Measurements from ENCODE around the gene RBM33.
A peak's percentile ranks its signal among the peaks of the same experiment; 100 is the strongest.

Gene RBM33

DNA sequence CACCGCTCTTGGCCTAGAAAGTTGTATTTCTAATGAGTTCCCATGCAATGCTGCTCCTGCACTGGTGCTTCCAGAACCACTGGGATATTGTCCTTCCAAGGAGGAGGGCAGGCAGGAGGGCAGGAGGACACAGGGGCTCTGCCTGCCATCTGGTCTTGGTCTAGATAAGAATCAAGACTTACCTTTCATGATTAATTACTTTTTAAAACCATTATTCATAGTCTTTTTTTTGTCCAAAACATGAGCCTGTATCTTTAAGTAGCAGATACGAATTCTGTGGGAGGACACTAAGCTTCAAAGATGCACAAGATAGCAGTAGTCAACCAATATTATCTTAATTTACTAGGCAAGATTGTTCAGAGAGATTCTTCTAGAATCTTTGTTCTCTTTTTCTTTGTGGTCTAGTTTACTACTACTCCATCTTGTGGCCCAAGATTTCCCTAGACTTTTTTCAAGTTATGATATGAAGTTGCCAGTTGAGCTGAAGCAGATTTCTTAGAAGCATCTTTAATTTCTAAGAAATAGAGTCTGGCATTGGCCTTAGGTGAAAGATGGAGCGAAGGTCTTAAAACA lies 57.6 kb downstream of the RBM33 start:
- Mint-ChIP-seq H3K27me3 (no peaks in the 10 kb centered on the region), H3K27ac (peak overlapping the region; percentile 48), H3K4me1 (peaks cover 11% of the 10 kb centered on the region), H3K9me3 (no peaks in the 10 kb centered on the region), H3K4me3 (no peak overlapping the region), H3K36me3 (peaks cover 34% of the 10 kb centered on the region)
- DNase-seq (ENCODE audit: low spot score in 2 of 2) (no peak), ATAC-seq (ENCODE audit: low read depth) (no peak)

DNA sequence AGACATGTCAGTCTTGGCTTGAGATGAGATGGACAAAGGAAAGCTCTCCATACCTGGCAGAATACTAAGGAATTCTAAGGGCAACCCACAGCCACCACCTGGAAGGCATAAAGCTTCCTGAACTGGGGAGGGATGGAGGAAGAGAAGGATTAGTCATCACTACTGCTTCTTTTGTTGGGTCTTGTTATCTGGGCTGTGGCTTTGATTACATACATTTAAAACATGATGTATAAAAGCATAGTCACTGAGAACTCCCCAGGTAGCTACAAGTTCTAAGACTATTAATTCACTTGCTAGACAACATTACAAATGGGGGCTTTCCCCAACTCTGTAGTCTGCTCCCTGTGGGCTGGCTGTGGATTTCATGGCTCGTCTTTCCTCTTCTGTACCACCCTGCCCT lies 58.2 kb downstream of the RBM33 start:
- DNase-seq (ENCODE audit: low spot score in 2 of 2) (no peak), ATAC-seq (ENCODE audit: low read depth) (no peak)
- no peaks in the 10 kb centered on the region for H3K27me3 Mint-ChIP-seq
- no peaks in the 10 kb centered on the region for H3K9me3 Mint-ChIP-seq
- peaks cover 8% of the 10 kb centered on the region for H3K4me1 Mint-ChIP-seq
- peak overlapping the region; percentile 48 for H3K27ac Mint-ChIP-seq
- peaks cover 33% of the 10 kb centered on the region for H3K36me3 Mint-ChIP-seq
- H3K4me3 Mint-ChIP-seq, result no peak overlapping the region

DNA sequence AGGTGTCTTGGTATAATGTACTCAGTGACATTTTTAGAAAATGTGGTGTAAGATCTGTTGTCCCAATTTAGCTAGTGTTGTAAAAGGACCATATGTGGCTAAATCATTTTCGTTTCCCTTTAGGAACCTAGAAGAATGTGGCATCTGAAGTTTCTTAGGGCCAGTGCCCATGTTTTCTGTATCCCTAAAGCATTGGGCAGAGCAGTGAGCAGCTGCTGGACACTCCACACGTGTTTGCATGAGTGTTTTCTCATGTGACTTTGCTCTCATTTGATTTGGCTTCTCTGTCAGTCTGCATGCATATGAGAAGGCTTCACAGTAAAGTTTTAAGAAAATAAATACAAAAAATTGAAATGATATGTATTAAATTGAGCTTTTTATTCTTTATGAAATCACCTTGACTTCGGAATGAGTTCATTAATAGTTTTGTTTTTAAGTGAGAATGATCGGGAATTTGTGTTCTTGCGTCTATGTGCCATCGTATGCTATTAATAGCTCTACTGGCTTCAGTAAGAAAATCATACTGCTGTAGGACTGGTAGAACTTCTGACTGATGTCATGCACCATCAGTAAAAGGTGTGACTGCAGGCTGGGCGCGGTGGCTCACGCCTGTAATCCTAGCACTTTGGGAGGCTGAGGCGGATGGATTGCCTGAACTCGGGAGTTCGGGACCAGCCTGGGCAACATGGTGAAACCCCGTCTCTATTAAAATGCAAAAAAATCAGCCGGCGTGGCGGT lies 61.3 kb downstream of the RBM33 start:
- no peak overlapping the region for H3K4me3 Mint-ChIP-seq
- ATAC-seq (ENCODE audit: low read depth) (no peak), DNase-seq (ENCODE audit: low spot score in 2 of 2) (no peak)
- no peaks in the 10 kb centered on the region for H3K27me3 Mint-ChIP-seq
- peak overlapping the region; percentile 40 for H3K27ac Mint-ChIP-seq
- H3K9me3 Mint-ChIP-seq, result no peaks in the 10 kb centered on the region
- H3K4me1 Mint-ChIP-seq, result no peaks in the 10 kb centered on the region
- H3K36me3 Mint-ChIP-seq, result peaks cover 25% of the 10 kb centered on the region

DNA sequence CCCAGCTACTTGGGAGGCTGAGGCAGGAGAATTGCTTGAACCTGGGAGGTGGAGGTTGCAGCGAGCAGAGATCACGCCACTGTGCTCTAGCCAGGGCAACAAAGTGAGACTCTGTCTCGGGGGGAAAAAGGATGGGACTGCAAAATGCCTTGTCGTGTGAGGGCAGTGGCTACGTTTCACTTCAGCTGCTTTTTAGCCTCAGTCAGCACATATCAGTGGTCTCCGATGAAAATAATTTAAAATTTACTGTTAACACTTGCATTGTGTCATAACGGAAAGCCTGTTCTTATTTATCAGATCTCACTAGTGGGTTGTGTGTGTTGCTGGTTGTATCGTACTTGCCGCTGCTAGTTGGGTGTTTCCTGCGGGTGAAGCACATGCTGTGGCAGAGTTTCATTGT lies 61.9 kb downstream of the RBM33 start:
- DNase-seq (ENCODE audit: low spot score in 2 of 2) (no peak), ATAC-seq (ENCODE audit: low read depth) (no peak)
- Mint-ChIP-seq H3K4me1 (no peaks in the 10 kb centered on the region), H3K36me3 (peaks cover 24% of the 10 kb centered on the region), H3K4me3 (no peak overlapping the region), H3K27me3 (no peaks in the 10 kb centered on the region), H3K27ac (no peak overlapping the region), H3K9me3 (no peaks in the 10 kb centered on the region)

DNA sequence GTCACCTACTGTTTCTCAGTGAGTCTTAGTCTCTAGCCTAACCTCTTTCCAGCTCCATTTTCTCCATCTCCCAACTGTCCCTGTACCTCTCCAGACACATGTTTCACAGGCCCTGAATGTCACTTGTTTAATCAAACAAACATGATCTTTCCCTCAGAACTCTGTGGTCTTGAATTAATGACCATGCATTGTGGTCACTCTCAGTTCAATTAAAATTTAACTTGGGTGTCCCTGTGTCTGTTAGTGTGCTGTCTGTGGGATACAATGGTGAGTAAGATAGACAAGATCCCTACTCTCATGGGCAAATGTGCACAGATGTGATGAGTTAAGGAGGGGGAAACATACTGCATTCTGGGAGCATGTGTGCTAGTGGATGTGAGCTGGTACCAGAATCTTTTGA lies 65.0 kb downstream of the RBM33 start:
- Mint-ChIP-seq H3K27ac (no peak overlapping the region), H3K36me3 (peaks cover 37% of the 10 kb centered on the region), H3K27me3 (no peaks in the 10 kb centered on the region), H3K4me1 (peaks cover 22% of the 10 kb centered on the region), H3K4me3 (no peak overlapping the region), H3K9me3 (no peaks in the 10 kb centered on the region)
- ATAC-seq (ENCODE audit: low read depth) (no peak), DNase-seq (ENCODE audit: low spot score in 2 of 2) (no peak)

DNA sequence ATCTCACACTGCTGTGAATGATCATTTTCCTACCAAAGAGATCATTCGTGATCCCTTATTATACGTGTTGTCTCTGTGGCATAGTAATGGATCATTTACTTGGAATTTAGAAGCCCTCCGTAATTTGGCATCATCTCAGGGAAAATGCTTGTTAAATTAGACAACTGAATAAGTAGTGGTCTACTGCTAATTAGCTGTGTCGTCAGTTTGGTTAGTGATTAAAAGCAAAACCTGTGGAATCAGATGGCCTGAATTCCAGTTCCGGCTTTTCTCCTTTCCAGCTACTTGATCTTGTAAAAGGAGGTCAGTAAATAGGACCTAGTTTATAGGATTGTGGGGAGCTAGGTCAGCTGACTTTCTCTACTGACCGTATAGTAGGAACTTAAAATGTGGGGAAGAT lies 65.6 kb downstream of the RBM33 start:
- H3K36me3 Mint-ChIP-seq, result peaks cover 39% of the 10 kb centered on the region
- no peak for DNase-seq (ENCODE audit: low spot score in 2 of 2)
- H3K4me1 Mint-ChIP-seq, result peaks cover 25% of the 10 kb centered on the region
- no peak overlapping the region for H3K27ac Mint-ChIP-seq
- H3K4me3 Mint-ChIP-seq, result no peak overlapping the region
- ATAC-seq (ENCODE audit: low read depth), result no peak
- no peaks in the 10 kb centered on the region for H3K27me3 Mint-ChIP-seq
- no peaks in the 10 kb centered on the region for H3K9me3 Mint-ChIP-seq

DNA sequence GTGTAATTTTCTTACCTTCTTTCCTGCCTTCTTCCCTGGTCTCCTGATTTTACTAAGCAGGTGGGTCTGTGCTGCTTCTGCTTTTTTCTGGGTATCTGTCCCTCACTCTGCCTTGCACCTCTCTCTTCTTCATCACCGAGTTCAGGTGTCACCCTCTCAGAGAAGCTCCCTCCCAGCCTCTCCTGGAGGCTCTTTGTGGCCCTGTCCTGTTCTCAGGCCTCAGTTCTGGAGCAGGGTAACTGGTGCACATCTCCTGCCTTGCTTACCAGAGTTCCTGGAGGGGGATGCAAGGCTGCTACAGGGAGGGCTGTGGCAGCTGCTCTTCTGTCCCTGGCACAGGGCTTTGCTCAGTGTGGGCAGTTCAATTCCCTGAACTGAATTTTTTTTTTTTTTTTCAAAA lies 66.1 kb downstream of the RBM33 start:
- peak; percentile 46 for ATAC-seq (ENCODE audit: low read depth)
- no peak for DNase-seq (ENCODE audit: low spot score in 2 of 2)
- Mint-ChIP-seq H3K4me1 (peaks cover 25% of the 10 kb centered on the region), H3K9me3 (no peaks in the 10 kb centered on the region), H3K27ac (no peak overlapping the region), H3K27me3 (no peaks in the 10 kb centered on the region), H3K36me3 (peaks cover 35% of the 10 kb centered on the region), H3K4me3 (no peak overlapping the region)

DNA sequence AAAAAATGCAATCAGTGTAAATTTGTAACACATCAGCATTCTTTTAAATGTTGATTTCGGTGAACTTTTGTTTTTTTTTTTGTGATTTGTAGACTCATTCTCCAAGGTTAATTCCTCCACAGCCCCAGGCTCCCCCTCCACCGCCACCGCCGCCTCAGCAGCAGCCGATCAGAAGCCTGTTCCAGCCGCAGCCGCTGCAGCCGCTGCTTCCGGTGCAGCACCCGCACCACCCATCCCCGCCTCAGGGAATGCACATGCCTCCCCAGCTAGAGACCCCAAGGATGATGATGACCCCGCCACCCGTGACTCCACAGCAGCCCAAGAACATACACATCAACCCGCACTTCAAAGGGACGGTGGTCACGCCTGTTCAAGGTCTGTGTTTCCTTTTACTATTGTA lies 66.6 kb downstream of the RBM33 start:
- no peak for DNase-seq (ENCODE audit: low spot score in 2 of 2)
- H3K27me3 Mint-ChIP-seq, result no peaks in the 10 kb centered on the region
- H3K4me3 Mint-ChIP-seq, result no peak overlapping the region
- H3K9me3 Mint-ChIP-seq, result no peaks in the 10 kb centered on the region
- H3K36me3 Mint-ChIP-seq, result peaks cover 35% of the 10 kb centered on the region
- no peak for ATAC-seq (ENCODE audit: low read depth)
- no peak overlapping the region for H3K27ac Mint-ChIP-seq
- peaks cover 25% of the 10 kb centered on the region for H3K4me1 Mint-ChIP-seq

DNA sequence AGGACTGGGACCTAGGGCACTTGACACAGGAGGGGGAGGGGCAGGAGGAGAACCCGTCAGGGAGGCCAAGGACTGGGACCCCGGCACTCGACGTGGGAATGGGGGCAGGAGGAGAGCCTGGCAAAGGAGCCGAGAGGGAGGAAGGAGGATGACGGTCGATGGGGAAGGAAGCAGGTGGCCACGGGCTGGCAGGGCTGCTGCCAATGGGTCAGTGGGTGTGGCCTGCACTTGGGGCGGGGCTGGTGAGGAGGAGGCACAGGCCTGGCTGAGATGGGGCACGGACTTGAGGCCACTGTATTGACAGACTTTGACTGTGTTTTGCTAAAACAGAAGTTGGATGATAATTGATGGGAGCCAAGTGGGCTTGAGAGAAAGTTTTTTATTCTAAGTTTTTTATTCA lies 68.9 kb downstream of the RBM33 start:
- no peak for ATAC-seq (ENCODE audit: low read depth)
- no peak overlapping the region for H3K4me3 Mint-ChIP-seq
- peak overlapping the region; percentile 92 for H3K27ac Mint-ChIP-seq
- H3K27me3 Mint-ChIP-seq, result no peaks in the 10 kb centered on the region
- H3K4me1 Mint-ChIP-seq, result peaks cover 25% of the 10 kb centered on the region
- H3K36me3 Mint-ChIP-seq, result peaks cover 37% of the 10 kb centered on the region
- no peaks in the 10 kb centered on the region for H3K9me3 Mint-ChIP-seq
- no peak for DNase-seq (ENCODE audit: low spot score in 2 of 2)

DNA sequence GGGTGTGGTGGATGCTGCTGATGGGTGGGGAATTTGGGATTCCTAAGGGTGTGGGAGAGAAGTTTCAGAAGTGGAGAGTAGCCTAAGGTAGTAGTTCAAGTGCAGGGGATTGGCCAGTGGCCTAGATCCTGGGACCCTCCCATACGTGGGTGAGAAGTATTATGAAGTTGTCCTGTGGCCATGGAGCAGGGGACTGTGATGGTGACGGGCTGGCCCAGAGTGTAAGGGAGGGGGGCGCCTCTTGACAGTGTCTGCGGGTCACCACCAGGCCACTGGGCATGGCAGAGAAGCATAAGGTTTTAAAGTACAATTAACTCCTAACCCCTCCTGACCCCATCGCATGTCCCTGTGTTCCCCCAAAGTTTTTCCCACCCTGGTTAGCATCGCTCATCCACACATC lies 70.2 kb downstream of the RBM33 start:
- H3K27ac Mint-ChIP-seq, result peak overlapping the region; percentile 92
- peaks cover 29% of the 10 kb centered on the region for H3K4me1 Mint-ChIP-seq
- H3K4me3 Mint-ChIP-seq, result no peak overlapping the region
- no peak for ATAC-seq (ENCODE audit: low read depth)
- H3K27me3 Mint-ChIP-seq, result no peaks in the 10 kb centered on the region
- no peak for DNase-seq (ENCODE audit: low spot score in 2 of 2)
- peaks cover 37% of the 10 kb centered on the region for H3K36me3 Mint-ChIP-seq
- H3K9me3 Mint-ChIP-seq, result no peaks in the 10 kb centered on the region

DNA sequence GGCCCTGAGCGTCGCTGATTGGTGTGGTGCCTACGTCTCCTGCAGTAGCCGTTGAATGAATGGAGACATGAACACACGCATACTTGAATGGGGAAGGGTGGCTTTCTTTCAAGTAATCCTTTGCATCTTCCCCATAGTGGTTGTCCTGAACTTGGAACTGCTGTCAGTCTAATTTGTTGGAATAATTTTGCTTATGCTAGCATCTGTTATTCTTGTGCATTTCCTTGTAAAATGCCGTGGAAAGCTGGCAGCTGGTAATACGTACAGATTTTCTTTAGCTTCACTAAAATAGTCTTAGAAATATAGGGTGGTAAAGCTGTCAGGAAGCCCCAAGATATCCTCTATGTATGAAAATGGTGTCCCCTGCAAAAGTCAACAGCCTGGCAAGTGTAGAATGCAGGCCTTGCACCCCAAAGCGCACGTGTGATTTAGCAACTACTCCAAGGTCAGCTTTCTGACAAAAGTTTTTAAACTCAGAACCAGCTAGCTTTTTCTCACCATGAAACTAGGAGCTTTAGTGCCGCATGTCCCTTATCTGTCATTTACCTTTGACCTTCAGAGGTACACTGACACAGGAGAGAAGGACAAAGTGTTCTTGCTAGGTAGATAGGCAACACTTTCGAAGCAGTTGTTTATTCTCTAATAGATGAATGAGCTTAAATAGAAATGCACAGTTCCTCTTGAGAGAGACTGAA lies 70.8 kb downstream of the RBM33 start:
- no peak for DNase-seq (ENCODE audit: low spot score in 2 of 2)
- H3K4me3 Mint-ChIP-seq, result no peak overlapping the region
- ATAC-seq (ENCODE audit: low read depth), result no peak
- peak overlapping the region; percentile 92 for H3K27ac Mint-ChIP-seq
- H3K4me1 Mint-ChIP-seq, result peaks cover 32% of the 10 kb centered on the region
- H3K36me3 Mint-ChIP-seq, result peaks cover 37% of the 10 kb centered on the region
- no peaks in the 10 kb centered on the region for H3K9me3 Mint-ChIP-seq
- no peaks in the 10 kb centered on the region for H3K27me3 Mint-ChIP-seq

DNA sequence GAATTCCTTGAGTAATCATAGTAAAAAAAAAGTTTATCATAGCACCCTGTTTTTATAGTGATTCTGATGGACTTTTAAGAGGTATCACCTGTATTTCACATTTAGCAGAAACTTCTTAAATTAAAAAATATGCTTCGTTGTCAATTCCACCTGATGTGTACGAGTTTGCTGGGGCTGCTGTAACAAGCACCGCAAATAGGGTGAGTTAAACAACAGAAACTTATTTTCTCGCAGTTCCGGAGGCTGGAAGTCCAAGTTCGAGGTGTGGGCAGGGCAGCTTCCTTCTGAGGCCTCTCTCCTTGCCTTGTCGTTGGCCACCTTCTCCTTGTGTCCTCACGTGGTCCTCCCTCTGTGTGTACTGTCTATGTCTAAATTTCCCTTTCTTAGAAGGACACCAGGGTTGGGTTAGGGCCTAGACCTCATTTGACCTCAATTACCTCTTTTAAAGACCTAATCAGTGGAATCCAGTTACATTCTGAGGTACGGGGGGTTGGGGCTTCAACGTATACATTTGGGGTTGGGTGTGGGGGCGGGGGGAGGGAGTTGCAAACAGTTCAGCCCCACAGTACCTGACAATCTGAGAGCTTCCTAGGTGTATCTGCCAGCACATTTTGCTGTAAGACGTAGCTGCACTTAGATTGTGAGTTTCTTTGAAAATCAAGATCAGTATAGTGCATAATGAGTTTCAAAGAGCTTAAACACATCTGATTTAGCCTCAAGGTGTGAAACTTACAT lies 72.7 kb downstream of the RBM33 start:
- ATAC-seq (ENCODE audit: low read depth), result no peak
- Mint-ChIP-seq H3K9me3 (no peaks in the 10 kb centered on the region), H3K27me3 (no peaks in the 10 kb centered on the region), H3K27ac (peak overlapping the region; percentile 79), H3K36me3 (peaks cover 31% of the 10 kb centered on the region), H3K4me1 (peaks cover 43% of the 10 kb centered on the region), H3K4me3 (no peak overlapping the region)
- no peak for DNase-seq (ENCODE audit: low spot score in 2 of 2)

DNA sequence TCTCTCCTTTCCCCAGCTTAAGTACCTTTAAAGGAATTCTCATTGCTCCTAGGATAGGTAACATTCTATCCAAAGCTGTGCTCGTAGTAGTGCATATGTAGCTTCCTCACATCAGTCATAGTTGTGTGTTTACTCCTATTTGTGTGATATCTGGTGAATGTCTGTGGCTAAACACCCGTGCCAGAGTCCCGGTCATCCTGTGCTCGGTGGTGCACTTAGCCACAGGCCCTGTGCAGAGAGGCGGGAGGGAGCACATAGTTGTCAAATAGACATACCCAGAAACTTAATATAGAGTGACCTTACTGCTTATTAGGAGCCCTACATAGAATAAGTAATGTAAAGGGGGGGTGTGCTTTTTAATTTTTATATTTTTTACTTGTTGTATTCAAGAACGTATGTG lies 76.6 kb downstream of the RBM33 start:
- no peaks in the 10 kb centered on the region for H3K9me3 Mint-ChIP-seq
- peaks cover 38% of the 10 kb centered on the region for H3K4me1 Mint-ChIP-seq
- DNase-seq (ENCODE audit: low spot score in 2 of 2) (no peak), ATAC-seq (ENCODE audit: low read depth) (no peak)
- H3K36me3 Mint-ChIP-seq, result peaks cover 7% of the 10 kb centered on the region
- peak overlapping the region; percentile 66 for H3K4me3 Mint-ChIP-seq
- no peaks in the 10 kb centered on the region for H3K27me3 Mint-ChIP-seq
- peak overlapping the region; percentile 93 for H3K27ac Mint-ChIP-seq

DNA sequence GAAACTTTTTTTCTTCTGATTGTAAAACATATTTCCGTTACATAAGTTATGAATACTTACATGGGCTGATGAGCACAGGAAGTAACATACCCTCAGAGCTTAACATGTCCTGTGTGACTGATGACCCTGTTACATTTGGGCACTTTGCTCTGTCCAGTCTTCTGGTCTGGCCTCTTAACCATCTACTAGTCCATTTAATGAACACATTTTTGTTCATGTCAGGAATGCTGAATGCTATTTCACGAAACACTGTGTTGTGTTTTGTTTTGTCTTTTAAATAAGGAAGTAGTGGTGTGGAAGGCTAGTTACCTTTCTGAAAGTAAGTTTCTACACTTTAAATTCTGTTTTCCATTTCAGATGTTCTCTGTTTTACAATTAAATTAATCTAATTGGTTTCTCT lies 77.7 kb downstream of the RBM33 start:
- peak overlapping the region; percentile 98 for H3K27ac Mint-ChIP-seq
- DNase-seq (ENCODE audit: low spot score in 2 of 2), result peak in 1 of 2 donors; percentile 8
- no peaks in the 10 kb centered on the region for H3K9me3 Mint-ChIP-seq
- peaks cover 4% of the 10 kb centered on the region for H3K36me3 Mint-ChIP-seq
- H3K4me1 Mint-ChIP-seq, result peaks cover 39% of the 10 kb centered on the region
- peak; percentile 46 for ATAC-seq (ENCODE audit: low read depth)
- no peaks in the 10 kb centered on the region for H3K27me3 Mint-ChIP-seq
- peak overlapping the region; percentile 80 for H3K4me3 Mint-ChIP-seq

Data from memory B cell (primary cell).